ENCODE measurements around the gene MTHFD1L.

Gene MTHFD1L

GRCh38 chr6:151149793-151150192 is 284.3 kb downstream of the MTHFD1L start:
- no peak overlapping the region for H3K27ac ChIP-seq
- TF ChIP-seq CTCF (conservative IDR thresholded peaks at IDR 0.05) (no peak), ZFX (IDR thresholded peaks at IDR 0.05) (no peak)

All from C4-2B (cell line).